GM13976 (cell line): ENCODE results near the gene MPHOSPH8.

Experiments used
- DNase-seq: peaks from one replicate; pipeline ENCODE4 v3.0.0; 2012; ENCODE audit warnings: low spot score
- CTCF ChIP-seq: IDR thresholded peaks from 2 replicates; pipeline ENCODE4 v1.5.1; 2012; ENCODE audit warnings: borderline replicate concordance, mild to moderate bottlenecking; ENCODE audit not compliant: insufficient read depth; ENCODE audit errors: extremely low read depth, missing control alignments, control extremely low read depth
- in situ Hi-C: fragments of 300-500 bp; cut with MboI; formaldehyde crosslinking; loops from one replicate; pipeline ENCODE4 v1.12.0; 2022; ENCODE audit warnings: low sequenced_read_pairs, mixed read lengths, inconsistent platforms; ENCODE audit not compliant: unreplicated experiment

MPHOSPH8 gene

GRCh38 chr13:19633479-19634255 lies at the start of gene MPHOSPH8:
Gene MPHOSPH8 (plus strand): TSS chr13:19633659. CDS start chr13:19633749, 90 bp downstream.
- TF ChIP-seq CTCF: no peak
- in situ Hi-C loops: loop anchor here (25.0 kb wide), 1 partner anchor 229 kb away; the partner anchor contains the start of gene ZMYM5
- peak; percentile 97 for DNase-seq

- in situ Hi-C loops: loop anchor here (25.0 kb wide), 2 partner anchors 350 to 925 kb away; no protein-coding TSS in a partner anchor
- DNase-seq: peak; percentile 72
- peak; percentile 19 for TF ChIP-seq CTCF
These were observed 46.4 kb upstream of the MPHOSPH8 start for GRCh38 chr13:19586904-19587634.

- peak; percentile 53 for TF ChIP-seq CTCF
- in situ Hi-C loops: loop anchor here (25.0 kb wide), 2 partner anchors 350 to 925 kb away; no protein-coding TSS in a partner anchor
- peak; percentile 48 for DNase-seq
These were observed 45.7 kb upstream of the MPHOSPH8 start for GRCh38 chr13:19587635-19588300.

- no peak for TF ChIP-seq CTCF
- in situ Hi-C loops: loop anchor here (25.0 kb wide), 2 partner anchors 352 to 927 kb away; no protein-coding TSS in a partner anchor
- DNase-seq: no peak
These were observed 44.1 kb upstream of the MPHOSPH8 start for GRCh38 chr13:19589312-19589711.

- DNase-seq: no peak
- TF ChIP-seq CTCF: no peak
- in situ Hi-C loops: loop anchor here (25.0 kb wide), 2 partner anchors 353 to 928 kb away; no protein-coding TSS in a partner anchor
These were observed 43.0 kb upstream of the MPHOSPH8 start for GRCh38 chr13:19590423-19590822.

GRCh38 chr13:19591864-19592263 lies 41.6 kb upstream of the MPHOSPH8 start:
- TF ChIP-seq CTCF: no peak
- in situ Hi-C loops: loop anchor here (25.0 kb wide), 2 partner anchors 355 to 930 kb away; no protein-coding TSS in a partner anchor
- no peak for DNase-seq
